HepG2 (cell line): Measurements from ENCODE around the gene MTMR3. TPM values are rescaled to one million over a fixed set of nuclear protein-coding genes. Genes with fewer than 3 reads are reported as not detected.
A peak's percentile ranks its signal among the peaks of the same experiment; 100 is the strongest.

ENCODE experiments used
- ATF2 ChIP-seq: sonication (generic); formaldehyde crosslinking; IDR thresholded peaks from 2 replicates; pipeline ENCODE4 v1.4.0; 2020; ENCODE audit warnings: missing genetic modification reagents
- BCL3 ChIP-seq: sonication (generic); formaldehyde crosslinking; IDR thresholded peaks from 2 replicates; pipeline ENCODE4 v1.5.1; 2020; ENCODE audit warnings: mild to moderate bottlenecking, missing genetic modification reagents, moderate library complexity
- CCDC6 ChIP-seq: sonication (generic); formaldehyde crosslinking; IDR thresholded peaks from 2 replicates; pipeline ENCODE4 v1.8.1; 2022; ENCODE audit warnings: mild to moderate bottlenecking, missing genetic modification reagents, moderate library complexity
- CEBPB ChIP-seq: IDR thresholded peaks from 2 replicates; pipeline ENCODE4 v1.6.1; 2011; ENCODE audit warnings: low read depth, low read length, improper control_type of control experiment, borderline replicate concordance
- CREM ChIP-seq, 2 experiments: sonication (generic) in 1 of 2; formaldehyde crosslinking in 1 of 2; IDR thresholded peaks; 2 replicates each; pipeline versions ENCODE4 v1.4.0 to v1.6.1; 2016 to 2020; ENCODE audit warnings: antibody characterized with exemption in 1 of 2, mild to moderate bottlenecking in 1 of 2, missing genetic modification reagents in 1 of 2
- FOXA3 ChIP-seq: IDR thresholded peaks from 2 replicates; pipeline ENCODE4 v1.6.1; 2016; ENCODE audit warnings: missing genetic modification reagents, missing compliant biosample characterization
- FOXP1 ChIP-seq, 2 experiments: fragments of 450-650 bp in 1 of 2; IDR thresholded peaks; 2 replicates each; pipeline ENCODE4 v1.6.1; 2017 to 2018; ENCODE audit warnings: antibody characterized with exemption in 1 of 2
- GFI1 ChIP-seq: sonication (generic); formaldehyde crosslinking; IDR thresholded peaks from 2 replicates; pipeline ENCODE4 v1.5.0; 2020; ENCODE audit warnings: missing genetic modification reagents, mild to moderate bottlenecking, borderline replicate concordance
- IRF2 ChIP-seq: IDR thresholded peaks from 2 replicates; pipeline ENCODE4 v1.6.1; 2018; ENCODE audit warnings: missing genetic modification reagents, missing compliant biosample characterization
- KLF11 ChIP-seq: IDR thresholded peaks from 2 replicates; pipeline ENCODE4 v1.6.1; 2016; ENCODE audit warnings: missing compliant biosample characterization
- MEF2D ChIP-seq: sonication (generic); formaldehyde crosslinking; IDR thresholded peaks from 2 replicates; pipeline ENCODE4 v1.5.1; 2020; ENCODE audit warnings: mild to moderate bottlenecking, missing genetic modification reagents
- RCOR2 ChIP-seq: IDR thresholded peaks from 2 replicates; pipeline ENCODE4 v1.6.1; 2016; ENCODE audit warnings: missing biosample characterization, missing genetic modification reagents
- SAP130 ChIP-seq: IDR thresholded peaks from 2 replicates; pipeline ENCODE4 v1.6.1; 2016; ENCODE audit warnings: low read depth
- ZIK1 ChIP-seq: sonication (generic); formaldehyde crosslinking; IDR thresholded peaks from 2 replicates; pipeline ENCODE4 v1.5.0; 2020; ENCODE audit warnings: mild to moderate bottlenecking, low read depth, missing genetic modification reagents, borderline replicate concordance
- ZKSCAN8 ChIP-seq: IDR thresholded peaks from 2 replicates; pipeline ENCODE4 v1.6.1; 2016; ENCODE audit warnings: borderline replicate concordance, missing genetic modification reagents, missing compliant biosample characterization
- ZNF44 ChIP-seq: sonication (generic); formaldehyde crosslinking; IDR thresholded peaks from 2 replicates; pipeline ENCODE4 v1.5.1; 2020; ENCODE audit warnings: mild to moderate bottlenecking, missing genetic modification reagents
- ZNF543 ChIP-seq: sonication (generic); formaldehyde crosslinking; IDR thresholded peaks from 2 replicates; pipeline ENCODE4 v1.4.0; 2020; ENCODE audit warnings: mild to moderate bottlenecking, missing genetic modification reagents
- ZNF614 ChIP-seq: IDR thresholded peaks from 2 replicates; pipeline ENCODE4 v1.6.1; 2018; ENCODE audit warnings: missing biosample characterization, missing genetic modification reagents, inconsistent platforms, borderline replicate concordance
- ZSCAN29 ChIP-seq: sonication (generic); formaldehyde crosslinking; conservative IDR thresholded peaks from 2 replicates; pipeline ENCODE4 v1.4.0; 2020; ENCODE audit warnings: mild to moderate bottlenecking, missing genetic modification reagents
- polyA plus RNA-seq, 8 experiments: library from polyadenylated mRNA; depleted of rRNA in 3 of 8; stranded (reverse) in 7 of 8; unstranded in 1 of 8; fragments of >200 nt; fragmentation: Illumina TruSeq in 4 of 8; extraction: Trizol in 4 of 8; gene quantifications; 2 replicates each; pipeline versions ENCODE4 v1.2.1 to v1.2.3, GENCODE V29; 2011 to 2016; ENCODE audit warnings: low read depth in 4 of 8, missing spikeins in 1 of 8, mixed read lengths in 1 of 8; ENCODE audit not compliant: insufficient read depth in 1 of 8
- total RNA-seq, 5 experiments: library from RNA; depleted of rRNA; stranded (reverse); fragments of >200 nt; fragmentation: Illumina TruSeq; extraction: Trizol; gene quantifications; 2 replicates each; pipeline ENCODE4 v1.2.3, GENCODE V29; 2016; ENCODE audit warnings: low read depth in 1 of 5
- TF ChIP-seq, protein P1 (sequence below): sonication (generic); formaldehyde crosslinking; IDR thresholded peaks from one replicate; pipeline ENCODE4 v1.5.1; 2020; ENCODE audit warnings: mild to moderate bottlenecking, missing genetic modification reagents; ENCODE audit errors: not compliant biosample characterization

Gene MTMR3
- total and polyA plus RNA-seq, 2 of the 13 experiments (the other 11 are each of a cell fraction or from before 2014, with no cell fraction given) = 12.6 to 24.8 TPM

DNA sequence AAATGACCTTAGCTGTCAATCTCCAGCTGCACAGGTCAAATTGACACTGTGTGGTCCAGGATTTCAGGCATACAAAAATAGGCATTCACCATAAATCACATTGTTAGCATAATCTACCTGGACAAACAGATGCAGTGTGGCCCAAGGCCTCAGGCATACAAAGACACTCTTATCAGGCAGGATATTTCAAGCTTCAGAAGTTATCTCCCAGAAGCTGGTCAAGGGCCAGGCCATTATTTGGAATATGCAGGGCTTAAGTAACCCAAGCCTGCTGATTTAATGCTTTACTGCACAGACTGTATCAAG is 171.7 kb downstream of the MTMR3 start (continued):
- peak; percentile 75 for TF ChIP-seq SAP130 (CRISPR knock-in tag)
- 0 out of 2 replicates have a peak, but pooled peaks have one; percentile 37 for TF ChIP-seq ZNF614 (CRISPR knock-in tag)
- peak; percentile 76; the same call in 1 of the 2 replicates for TF ChIP-seq CCDC6 (CRISPR knock-in tag)
- 0 out of 2 replicates have a peak, but pooled peaks have one; percentile 21 for TF ChIP-seq ZSCAN29 (CRISPR knock-in tag)
- TF ChIP-seq CEBPB = no peak
- TF ChIP-seq ZIK1 (CRISPR knock-in tag) = no peak
- TF ChIP-seq, protein P1, sequence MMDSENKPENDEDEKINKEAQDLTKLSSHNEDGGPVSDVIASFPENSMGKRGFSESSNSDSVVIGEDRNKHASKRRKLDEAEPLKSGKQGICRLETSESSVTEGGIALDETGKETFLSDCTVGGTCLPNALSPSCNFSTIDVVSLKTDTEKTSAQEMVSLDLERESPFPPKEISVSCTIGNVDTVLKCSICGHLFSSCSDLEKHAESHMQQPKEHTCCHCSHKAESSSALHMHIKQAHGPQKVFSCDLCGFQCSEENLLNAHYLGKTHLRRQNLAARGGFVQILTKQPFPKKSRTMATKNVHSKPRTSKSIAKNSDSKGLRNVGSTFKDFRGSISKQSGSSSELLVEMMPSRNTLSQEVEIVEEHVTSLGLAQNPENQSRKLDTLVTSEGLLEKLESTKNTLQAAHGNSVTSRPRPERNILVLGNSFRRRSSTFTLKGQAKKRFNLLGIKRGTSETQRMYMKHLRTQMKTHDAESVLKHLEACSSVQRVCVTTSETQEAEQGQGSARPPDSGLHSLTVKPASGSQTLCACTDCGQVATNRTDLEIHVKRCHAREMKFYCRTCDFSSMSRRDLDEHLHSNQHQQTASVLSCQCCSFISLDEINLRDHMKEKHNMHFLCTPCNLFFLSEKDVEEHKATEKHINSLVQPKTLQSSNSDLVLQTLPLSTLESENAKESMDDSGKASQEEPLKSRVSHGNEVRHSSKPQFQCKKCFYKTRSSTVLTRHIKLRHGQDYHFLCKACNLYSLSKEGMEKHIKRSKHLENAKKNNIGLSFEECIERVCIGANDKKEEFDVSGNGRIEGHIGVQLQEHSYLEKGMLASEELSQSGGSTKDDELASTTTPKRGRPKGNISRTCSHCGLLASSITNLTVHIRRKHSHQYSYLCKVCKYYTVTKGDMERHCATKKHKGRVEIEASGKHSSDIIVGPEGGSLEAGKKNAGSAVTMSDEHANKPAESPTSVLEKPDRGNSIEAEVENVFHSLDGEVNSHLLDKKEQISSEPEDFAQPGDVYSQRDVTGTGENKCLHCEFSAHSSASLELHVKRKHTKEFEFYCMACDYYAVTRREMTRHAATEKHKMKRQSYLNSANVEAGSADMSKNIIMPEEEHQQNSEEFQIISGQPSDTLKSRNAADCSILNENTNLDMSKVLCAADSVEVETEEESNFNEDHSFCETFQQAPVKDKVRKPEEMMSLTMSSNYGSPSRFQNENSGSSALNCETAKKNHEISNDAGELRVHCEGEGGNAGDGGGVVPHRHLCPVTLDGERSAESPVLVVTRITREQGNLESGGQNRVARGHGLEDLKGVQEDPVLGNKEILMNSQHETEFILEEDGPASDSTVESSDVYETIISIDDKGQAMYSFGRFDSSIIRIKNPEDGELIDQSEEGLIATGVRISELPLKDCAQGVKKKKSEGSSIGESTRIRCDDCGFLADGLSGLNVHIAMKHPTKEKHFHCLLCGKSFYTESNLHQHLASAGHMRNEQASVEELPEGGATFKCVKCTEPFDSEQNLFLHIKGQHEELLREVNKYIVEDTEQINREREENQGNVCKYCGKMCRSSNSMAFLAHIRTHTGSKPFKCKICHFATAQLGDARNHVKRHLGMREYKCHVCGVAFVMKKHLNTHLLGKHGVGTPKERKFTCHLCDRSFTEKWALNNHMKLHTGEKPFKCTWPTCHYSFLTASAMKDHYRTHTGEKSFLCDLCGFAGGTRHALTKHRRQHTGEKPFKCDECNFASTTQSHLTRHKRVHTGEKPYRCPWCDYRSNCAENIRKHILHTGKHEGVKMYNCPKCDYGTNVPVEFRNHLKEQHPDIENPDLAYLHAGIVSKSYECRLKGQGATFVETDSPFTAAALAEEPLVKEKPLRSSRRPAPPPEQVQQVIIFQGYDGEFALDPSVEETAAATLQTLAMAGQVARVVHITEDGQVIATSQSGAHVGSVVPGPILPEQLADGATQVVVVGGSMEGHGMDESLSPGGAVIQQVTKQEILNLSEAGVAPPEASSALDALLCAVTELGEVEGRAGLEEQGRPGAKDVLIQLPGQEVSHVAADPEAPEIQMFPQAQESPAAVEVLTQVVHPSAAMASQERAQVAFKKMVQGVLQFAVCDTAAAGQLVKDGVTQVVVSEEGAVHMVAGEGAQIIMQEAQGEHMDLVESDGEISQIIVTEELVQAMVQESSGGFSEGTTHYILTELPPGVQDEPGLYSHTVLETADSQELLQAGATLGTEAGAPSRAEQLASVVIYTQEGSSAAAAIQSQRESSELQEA = no peak
- no peak for TF ChIP-seq ZNF44
- TF ChIP-seq ZNF543 (CRISPR knock-in tag) = 0 out of 2 replicates have a peak, but pooled peaks have one; percentile 38
- TF ChIP-seq MEF2D (CRISPR knock-in tag) = peak; percentile 73; the same call in 1 of the 2 replicates
- TF ChIP-seq GFI1 (CRISPR knock-in tag) = peak; percentile 82; the same call in 1 of the 2 replicates
- TF ChIP-seq IRF2 (CRISPR knock-in tag) = peak; percentile 61; the same call in 1 of the 2 replicates
- TF ChIP-seq KLF11 (CRISPR knock-in tag) = 0 out of 2 replicates have a peak, but pooled peaks have one; percentile 41
- TF ChIP-seq ATF2 = peak; percentile 6; the same call in 1 of the 2 replicates
- no peak for TF ChIP-seq BCL3 (CRISPR knock-in tag)
- TF ChIP-seq FOXA3 (CRISPR knock-in tag) = peak; percentile 74
- peak; percentile 77 for TF ChIP-seq RCOR2 (CRISPR knock-in tag)
- TF ChIP-seq FOXP1 (IDR thresholded peaks at IDR 0.05) = no peak
- peak; percentile 60; the same call in 1 of the 2 replicates for TF ChIP-seq FOXP1 (CRISPR knock-in tag; IDR thresholded peaks at IDR 0.05)
- no peak for TF ChIP-seq ZKSCAN8 (CRISPR knock-in tag)
- peak; percentile 70; the same call in 1 of the 2 replicates for TF ChIP-seq CREM (IDR thresholded peaks at IDR 0.05)
- TF ChIP-seq CREM (CRISPR knock-in tag; IDR thresholded peaks at IDR 0.05) = no peak
